CD4-positive, alpha-beta T cell treated with Interleukin-6 at 100 ng/mL for 8 hours (primary cell): ENCODE measurements around the gene SULT4A1.

Experiments used
- DNase-seq: peaks from one replicate; pipeline ENCODE4 v3.0.0-alpha.2; 2020; ENCODE audit warnings: mixed read lengths, low spot score

The SULT4A1 gene

DNA sequence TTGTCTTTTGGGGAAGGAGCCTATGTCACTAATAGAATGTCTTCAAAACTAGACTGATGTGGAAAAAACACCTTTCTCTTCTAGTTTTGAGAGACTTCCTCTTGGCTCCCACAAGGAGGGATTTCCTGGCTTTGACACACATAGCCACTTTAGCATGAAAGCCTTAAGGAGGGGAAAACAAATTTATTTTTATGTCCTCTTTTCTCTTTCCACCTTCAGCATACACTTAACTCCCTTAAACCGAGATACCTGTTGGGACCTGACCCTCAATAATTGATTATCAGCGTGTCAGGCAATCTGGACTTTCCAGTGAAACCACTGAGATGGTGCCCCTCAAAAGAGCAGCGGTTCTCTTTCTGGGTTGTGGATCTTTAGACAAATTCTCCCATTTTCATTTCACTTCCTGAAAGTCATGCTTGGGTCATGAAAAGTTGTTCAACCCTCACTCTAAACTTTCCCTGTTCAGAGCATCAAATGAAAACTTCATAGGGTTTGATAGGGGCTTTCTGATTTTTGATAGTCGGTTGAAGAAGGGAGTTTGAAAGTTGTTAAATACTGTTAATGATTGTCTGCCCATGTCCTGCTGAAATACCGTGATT is 59.3 kb downstream of the SULT4A1 start:
- no peak for DNase-seq

DNA sequence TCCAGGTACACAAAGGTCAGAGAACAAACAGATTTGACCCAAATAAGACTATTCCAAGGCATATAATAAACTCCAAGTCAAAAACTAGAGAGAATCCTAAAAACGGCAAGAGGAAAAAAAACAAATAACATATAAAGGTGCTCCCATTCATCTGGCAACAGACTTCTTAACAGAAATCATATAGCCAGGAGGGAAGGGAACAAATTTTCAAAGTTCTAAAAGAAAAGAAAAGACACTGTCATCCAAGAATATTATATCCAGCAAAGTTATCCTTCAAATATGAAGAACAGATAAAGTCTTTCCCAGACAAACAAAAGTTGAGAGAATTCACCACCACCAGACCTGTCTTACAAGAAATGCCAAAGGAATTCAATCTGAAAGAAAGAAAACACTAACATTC is 61.3 kb downstream of the SULT4A1 start:
- DNase-seq: no peak

DNA sequence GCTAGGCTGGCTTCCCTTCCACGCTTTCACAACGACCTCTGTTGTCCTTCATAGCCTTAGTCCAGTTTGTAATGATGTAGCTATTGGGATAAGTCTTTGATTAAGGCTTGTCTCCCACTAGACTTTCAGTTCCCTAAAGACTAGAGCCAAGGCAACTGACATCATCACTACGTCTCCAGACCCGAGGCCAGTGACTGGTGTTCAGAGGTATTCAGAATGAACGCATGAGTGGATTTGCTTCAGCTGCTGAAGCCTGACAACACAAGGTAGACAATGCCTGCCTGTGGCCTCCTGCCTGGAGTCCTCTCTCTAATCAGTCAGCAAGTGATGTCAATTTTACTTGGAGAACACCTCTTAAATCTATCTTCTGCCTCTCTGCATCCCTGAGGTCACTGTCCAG is 63.8 kb downstream of the SULT4A1 start:
- no peak for DNase-seq

DNA sequence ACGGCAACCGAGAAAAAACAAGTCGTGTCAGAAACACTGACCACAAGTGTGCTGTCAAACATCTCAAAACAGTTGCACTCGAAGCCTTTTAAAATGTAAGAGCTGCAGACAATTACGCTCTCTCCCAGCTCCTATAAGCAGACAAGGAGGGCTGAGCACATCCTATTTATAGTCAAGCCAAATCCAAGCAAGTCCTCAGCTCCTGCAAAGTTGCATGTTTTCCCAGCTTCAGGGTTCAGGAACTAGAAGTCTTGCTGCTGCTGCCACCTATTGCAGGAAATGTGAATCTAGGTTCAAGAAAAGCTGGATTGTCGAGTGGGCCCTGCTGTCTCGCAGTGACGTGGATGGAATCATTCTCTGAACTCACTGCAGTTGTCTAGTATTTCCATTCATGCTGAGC is 65.7 kb downstream of the SULT4A1 start:
- no peak for DNase-seq

DNA sequence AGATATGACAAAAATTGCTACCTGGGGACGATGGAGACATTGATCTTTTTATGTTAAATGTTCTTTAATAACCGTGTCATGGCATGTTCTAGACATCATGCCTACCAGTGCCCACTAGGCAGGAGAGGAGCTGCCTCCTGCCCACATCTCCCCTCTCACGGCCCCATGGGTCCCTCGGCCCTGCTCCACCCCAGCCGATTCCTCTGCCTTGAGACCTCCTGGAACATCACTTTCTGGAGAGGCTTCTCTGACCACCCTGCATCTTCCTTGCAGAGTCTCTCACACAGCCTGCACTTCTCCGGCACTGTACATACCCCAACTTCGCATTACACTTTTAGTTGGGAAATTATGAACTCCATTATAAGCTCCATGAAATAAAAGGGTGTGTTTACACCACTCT is 67.0 kb downstream of the SULT4A1 start:
- no peak for DNase-seq

DNA sequence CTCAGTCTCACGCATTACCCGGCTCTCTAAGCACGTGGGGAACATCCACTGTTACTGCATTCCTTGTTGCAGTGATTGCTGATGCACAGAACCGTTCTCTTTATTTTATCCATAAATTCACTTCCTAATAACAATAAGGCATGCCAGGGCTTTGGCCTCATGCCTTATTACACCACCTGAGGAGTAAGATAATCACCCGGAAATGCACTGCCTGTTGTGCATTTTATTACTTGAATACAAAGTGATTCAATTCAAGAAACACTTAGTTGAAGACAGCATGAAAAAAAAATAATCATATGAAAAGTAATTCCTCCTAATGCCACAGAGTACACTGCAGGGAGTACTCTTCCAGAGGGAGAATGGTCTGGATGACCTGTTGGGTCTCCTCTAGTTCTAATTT is 69.4 kb downstream of the SULT4A1 start:
- no peak for DNase-seq

DNA sequence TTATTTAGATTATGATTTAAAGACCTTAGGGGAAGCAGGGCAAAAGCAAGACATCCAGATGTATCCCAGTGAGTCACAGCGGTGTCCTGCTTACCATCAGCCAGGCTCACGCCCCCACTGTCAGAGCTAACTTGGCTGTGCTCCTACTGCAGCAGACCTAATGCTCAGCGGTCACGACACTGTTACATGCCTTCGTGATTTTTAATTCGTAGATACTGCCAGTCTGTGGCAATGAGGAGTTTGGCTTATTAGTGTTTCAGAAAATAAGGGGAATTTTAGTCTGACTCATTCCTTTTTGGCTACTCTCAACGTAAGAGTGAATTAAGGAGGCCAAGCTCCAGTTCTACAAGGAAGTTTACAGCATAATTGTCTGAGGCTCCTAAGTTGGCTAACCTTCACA is 72.9 kb downstream of the SULT4A1 start:
- DNase-seq: no peak

DNA sequence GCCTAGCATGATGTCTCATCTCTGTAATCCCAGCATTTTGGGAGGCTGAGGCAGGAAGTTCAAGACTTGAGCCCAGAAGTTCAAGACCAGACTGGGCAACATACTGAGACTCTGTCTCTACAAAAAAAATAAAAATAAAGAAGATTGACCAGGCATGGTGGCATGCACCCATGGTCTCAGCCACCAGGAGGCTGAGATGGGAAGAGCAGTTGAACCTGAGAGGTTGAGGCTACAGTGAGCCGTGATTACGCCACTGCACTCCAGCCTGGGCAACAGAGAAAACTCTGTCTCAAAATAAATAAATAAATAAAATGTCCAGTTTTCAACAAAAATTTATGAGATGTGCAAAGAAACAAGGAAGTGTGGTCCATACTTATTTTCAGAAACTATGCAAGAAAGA is 78.5 kb downstream of the SULT4A1 start:
- no peak for DNase-seq

DNA sequence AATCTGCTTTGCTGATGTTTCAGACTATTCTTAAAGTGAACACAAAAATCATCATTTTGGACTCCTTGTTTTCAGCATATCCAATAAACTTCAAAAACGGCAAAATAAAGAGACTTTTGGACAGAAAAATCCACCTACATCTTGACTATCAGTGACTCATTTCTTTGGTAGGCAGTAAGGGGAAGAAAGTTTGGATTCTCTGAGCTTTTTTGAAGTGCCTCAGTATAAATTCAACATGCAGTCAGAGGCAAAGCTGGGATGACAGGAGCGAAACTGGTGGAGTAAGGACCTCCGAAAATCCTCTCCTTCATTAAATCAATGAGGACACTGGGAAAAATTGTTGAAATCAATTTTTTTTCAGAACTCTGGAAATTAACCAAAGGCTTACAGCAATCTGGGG is 79.9 kb downstream of the SULT4A1 start:
- DNase-seq: no peak

DNA sequence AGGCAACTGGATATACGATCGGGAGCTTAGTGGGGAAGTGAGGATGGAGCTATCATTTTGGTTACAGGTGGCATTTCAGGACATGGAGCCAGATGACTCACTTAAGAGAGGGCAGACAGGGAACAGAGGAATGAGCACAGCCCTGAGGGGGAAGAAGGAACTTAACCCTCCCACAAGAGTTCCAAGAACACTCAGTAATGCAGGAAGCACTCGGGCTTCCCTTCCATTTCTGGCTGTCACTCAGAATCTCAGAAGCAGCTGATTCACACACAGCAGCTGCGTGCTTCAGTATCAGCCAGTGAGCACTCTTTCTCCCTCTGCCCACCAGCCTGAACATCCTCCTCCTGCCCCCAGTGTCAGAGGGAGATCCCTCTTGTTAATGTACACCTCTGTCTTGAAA is 85.0 kb downstream of the SULT4A1 start:
- DNase-seq: no peak

DNA sequence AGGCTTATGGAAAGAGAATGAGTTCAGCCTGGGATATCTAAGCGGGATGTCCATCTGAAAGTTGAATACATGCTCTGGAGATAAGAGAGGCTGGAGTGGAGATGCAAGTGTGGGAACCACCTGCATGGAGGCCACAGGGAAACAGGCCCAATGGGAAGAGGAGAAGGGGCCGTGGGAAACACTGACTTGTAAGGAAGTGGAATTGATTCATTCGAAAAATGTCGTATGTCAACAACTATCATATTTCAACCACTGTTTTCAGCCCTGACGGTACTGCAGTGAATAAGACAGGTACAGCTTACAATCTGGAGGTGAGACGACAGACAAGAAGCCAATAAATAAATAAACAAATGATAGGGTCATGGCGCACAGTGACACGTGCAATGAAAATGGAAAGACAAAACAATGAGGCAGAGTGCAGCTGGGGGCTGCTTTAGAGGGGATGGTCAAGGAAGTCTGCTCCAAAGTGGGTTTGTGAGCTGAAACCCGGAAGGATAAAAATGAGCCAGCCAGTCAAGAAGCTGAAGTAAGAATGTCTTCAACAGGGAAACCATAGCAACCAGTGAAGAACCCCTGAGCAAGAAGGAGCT is 86.1 kb downstream of the SULT4A1 start:
- DNase-seq: no peak
